Measurements from ENCODE around the gene GALNT2.

Gene GALNT2

DNA sequence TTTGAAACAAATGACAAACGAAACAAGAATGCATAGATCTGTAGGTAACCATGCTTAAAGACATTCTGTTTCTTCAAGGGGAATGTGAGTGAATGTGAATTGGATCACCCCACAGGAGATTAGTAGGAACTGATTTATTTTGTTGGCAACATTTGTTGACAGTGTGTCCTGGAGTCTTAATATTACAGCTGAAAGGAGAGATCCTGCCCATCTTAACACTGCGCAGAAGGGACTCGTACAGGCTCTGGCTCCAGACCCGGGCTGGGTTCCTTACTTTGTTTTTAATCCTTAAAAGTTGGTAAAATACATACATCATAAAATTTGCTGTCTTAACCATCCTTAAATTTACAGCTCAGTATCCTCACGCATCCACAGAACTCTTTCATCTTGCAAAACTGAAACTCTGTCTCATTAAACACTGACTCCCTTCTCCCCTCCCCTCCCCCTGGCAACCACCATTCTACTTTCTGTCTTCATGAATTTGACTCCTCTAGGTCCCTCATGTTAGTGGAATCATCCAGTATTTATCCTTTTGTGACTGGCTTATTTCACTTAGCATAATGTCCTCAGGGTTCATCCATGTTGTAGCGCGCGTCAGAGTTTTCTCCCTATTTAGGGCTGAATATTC, 74.1 kb downstream of the GALNT2 start:
- Histone ChIP-seq H3K4me1 (ENCODE audit: insufficient read depth, low read length, poor library complexity, severe bottlenecking) (peaks cover 39% of the 10 kb centered on the region), H2AFZ (ENCODE audit: low read length) (no peak overlapping the region), H3K9me2 (replicated peaks; ENCODE audit: low read depth, low read length) (no peaks in the 10 kb centered on the region), H3K9ac (ENCODE audit: low read depth, low read length, poor library complexity, severe bottlenecking) (no peak overlapping the region), H3K79me2 (ENCODE audit: insufficient read depth, low read length) (peaks cover 100% of the 10 kb centered on the region), H3F3A (ENCODE audit: low read depth) (no peaks in the 10 kb centered on the region), H3K4me3 (ENCODE audit: low read length, poor library complexity, severe bottlenecking) (no peak overlapping the region), H3K9me3 (ENCODE audit: insufficient read depth, low read depth, low read length) (no peaks in the 10 kb centered on the region), H3K36me3 (ENCODE audit: insufficient read depth, low read length) (peaks cover 43% of the 10 kb centered on the region; the same call in 1 of the 2 replicates), H3K27me3 (ENCODE audit: insufficient read depth, low read length, poor library complexity, severe bottlenecking) (no peaks in the 10 kb centered on the region), H3K4me2 (ENCODE audit: low read depth, low read length, poor library complexity, severe bottlenecking) (no peak overlapping the region), H4K20me1 (ENCODE audit: insufficient read depth, low read length, poor library complexity, severe bottlenecking) (peaks cover 72% of the 10 kb centered on the region)
- TF ChIP-seq, protein P1, sequence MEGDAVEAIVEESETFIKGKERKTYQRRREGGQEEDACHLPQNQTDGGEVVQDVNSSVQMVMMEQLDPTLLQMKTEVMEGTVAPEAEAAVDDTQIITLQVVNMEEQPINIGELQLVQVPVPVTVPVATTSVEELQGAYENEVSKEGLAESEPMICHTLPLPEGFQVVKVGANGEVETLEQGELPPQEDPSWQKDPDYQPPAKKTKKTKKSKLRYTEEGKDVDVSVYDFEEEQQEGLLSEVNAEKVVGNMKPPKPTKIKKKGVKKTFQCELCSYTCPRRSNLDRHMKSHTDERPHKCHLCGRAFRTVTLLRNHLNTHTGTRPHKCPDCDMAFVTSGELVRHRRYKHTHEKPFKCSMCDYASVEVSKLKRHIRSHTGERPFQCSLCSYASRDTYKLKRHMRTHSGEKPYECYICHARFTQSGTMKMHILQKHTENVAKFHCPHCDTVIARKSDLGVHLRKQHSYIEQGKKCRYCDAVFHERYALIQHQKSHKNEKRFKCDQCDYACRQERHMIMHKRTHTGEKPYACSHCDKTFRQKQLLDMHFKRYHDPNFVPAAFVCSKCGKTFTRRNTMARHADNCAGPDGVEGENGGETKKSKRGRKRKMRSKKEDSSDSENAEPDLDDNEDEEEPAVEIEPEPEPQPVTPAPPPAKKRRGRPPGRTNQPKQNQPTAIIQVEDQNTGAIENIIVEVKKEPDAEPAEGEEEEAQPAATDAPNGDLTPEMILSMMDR (conservative IDR thresholded peaks at IDR 0.05; ENCODE audit: low read length) = no peak
- no peak for TF ChIP-seq EZH2phosphoT487 (IDR thresholded peaks at IDR 0.05; ENCODE audit: borderline replicate concordance)

DNA sequence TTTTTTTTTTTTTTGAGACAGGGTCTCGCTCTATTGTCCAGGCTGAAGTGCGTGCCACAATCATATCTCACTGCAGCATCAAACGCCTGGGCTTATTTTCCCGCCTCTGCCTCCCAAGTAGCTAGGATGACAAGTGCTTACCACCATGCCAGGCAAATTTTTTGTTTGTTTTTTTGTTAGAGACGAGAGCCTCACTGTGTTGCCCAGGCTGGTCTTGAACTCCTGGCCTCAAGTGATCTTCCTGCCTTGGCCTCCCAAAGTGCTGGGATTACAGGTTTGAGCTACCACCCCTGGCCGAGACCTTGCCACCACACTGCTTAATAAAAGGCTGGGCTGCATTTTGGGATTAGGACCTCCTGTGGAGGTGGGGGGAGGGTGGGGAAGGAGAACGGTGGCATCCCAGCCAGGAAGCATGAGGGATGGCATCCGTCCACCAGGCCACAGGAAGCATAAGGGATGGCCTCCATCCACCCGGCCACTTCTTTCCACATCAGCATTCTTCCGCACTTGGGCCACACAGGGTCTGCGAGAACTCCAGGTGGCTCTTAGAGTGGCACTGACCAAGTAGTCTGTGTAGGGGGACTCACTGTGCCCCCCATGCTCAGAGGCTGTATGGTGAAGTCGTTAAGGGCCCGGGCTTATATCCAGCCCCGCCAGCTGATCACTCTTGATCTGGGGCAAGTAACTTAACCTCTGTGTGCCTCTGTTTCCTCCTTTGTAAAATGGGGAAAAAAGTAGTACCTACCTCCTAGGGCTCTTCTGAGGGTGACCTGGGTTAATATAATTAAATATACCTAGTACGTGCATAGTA, 75.0 kb downstream of the GALNT2 start:
- H3K4me2 ChIP-seq (ENCODE audit: low read depth, low read length, poor library complexity, severe bottlenecking) = peak overlapping the region; percentile 27
- TF ChIP-seq, protein P1 (conservative IDR thresholded peaks at IDR 0.05; ENCODE audit: low read length) = no peak
- no peak for TF ChIP-seq EZH2phosphoT487 (IDR thresholded peaks at IDR 0.05; ENCODE audit: borderline replicate concordance)
- H3F3A ChIP-seq (ENCODE audit: low read depth) = no peaks in the 10 kb centered on the region
- H4K20me1 ChIP-seq (ENCODE audit: insufficient read depth, low read length, poor library complexity, severe bottlenecking) = peaks cover 80% of the 10 kb centered on the region
- peaks cover 39% of the 10 kb centered on the region; the same call in 1 of the 2 replicates for H3K36me3 ChIP-seq (ENCODE audit: insufficient read depth, low read length)
- no peaks in the 10 kb centered on the region for H3K27me3 ChIP-seq (ENCODE audit: insufficient read depth, low read length, poor library complexity, severe bottlenecking)
- no peaks in the 10 kb centered on the region for H3K9me2 ChIP-seq (replicated peaks; ENCODE audit: low read depth, low read length)
- H3K9me3 ChIP-seq (ENCODE audit: insufficient read depth, low read depth, low read length) = no peaks in the 10 kb centered on the region
- peaks cover 100% of the 10 kb centered on the region for H3K79me2 ChIP-seq (ENCODE audit: insufficient read depth, low read length)
- H3K4me3 ChIP-seq (ENCODE audit: low read length, poor library complexity, severe bottlenecking) = no peak overlapping the region
- peaks cover 45% of the 10 kb centered on the region for H3K4me1 ChIP-seq (ENCODE audit: insufficient read depth, low read length, poor library complexity, severe bottlenecking)
- H3K9ac ChIP-seq (ENCODE audit: low read depth, low read length, poor library complexity, severe bottlenecking) = no peak overlapping the region
- no peak overlapping the region for H2AFZ ChIP-seq (ENCODE audit: low read length)

- H3K36me3 ChIP-seq (ENCODE audit: insufficient read depth, low read length) = peaks cover 32% of the 10 kb centered on the region; the same call in 1 of the 2 replicates
- no peaks in the 10 kb centered on the region for H3F3A ChIP-seq (ENCODE audit: low read depth)
- peaks cover 100% of the 10 kb centered on the region for H3K79me2 ChIP-seq (ENCODE audit: insufficient read depth, low read length)
- H3K4me3 ChIP-seq (ENCODE audit: low read length, poor library complexity, severe bottlenecking) = no peak overlapping the region
- peaks cover 79% of the 10 kb centered on the region for H4K20me1 ChIP-seq (ENCODE audit: insufficient read depth, low read length, poor library complexity, severe bottlenecking)
- H3K9ac ChIP-seq (ENCODE audit: low read depth, low read length, poor library complexity, severe bottlenecking) = no peak overlapping the region
- H3K4me1 ChIP-seq (ENCODE audit: insufficient read depth, low read length, poor library complexity, severe bottlenecking) = peaks cover 45% of the 10 kb centered on the region
- no peaks in the 10 kb centered on the region for H3K27me3 ChIP-seq (ENCODE audit: insufficient read depth, low read length, poor library complexity, severe bottlenecking)
- no peaks in the 10 kb centered on the region for H3K9me2 ChIP-seq (replicated peaks; ENCODE audit: low read depth, low read length)
- no peaks in the 10 kb centered on the region for H3K9me3 ChIP-seq (ENCODE audit: insufficient read depth, low read depth, low read length)
- no peak for TF ChIP-seq EZH2phosphoT487 (IDR thresholded peaks at IDR 0.05; ENCODE audit: borderline replicate concordance)
- TF ChIP-seq, protein P1 (conservative IDR thresholded peaks at IDR 0.05; ENCODE audit: low read length) = no peak
- no peak overlapping the region for H2AFZ ChIP-seq (ENCODE audit: low read length)
- peak overlapping the region; percentile 27 for H3K4me2 ChIP-seq (ENCODE audit: low read depth, low read length, poor library complexity, severe bottlenecking)
These were observed 75.7 kb downstream of the GALNT2 start for GRCh38 chr1:230142608-230143210.
